Uterus (tissue), 4 donors: Measurements from ENCODE around the gene TMEM61. TPM values are rescaled to one million over a fixed set of nuclear protein-coding genes. Genes with fewer than 3 reads are reported as not detected.

Experiments used
- DNase-seq, 2 donors: peaks; one replicate each; pipeline ENCODE4 v3.0.0-alpha.2; 2019 to 2020
- H3K27ac ChIP-seq, 2 donors: fragments of 200-600 bp; sonication (generic); 1 replicate in 1 of 2; 2 replicates in 1 of 2; pipeline ENCODE4 v1.5.1; 2016 to 2018
- H3K27me3 ChIP-seq, 2 donors: fragments of 200-600 bp; sonication (generic); one replicate each; pipeline ENCODE4 v1.5.1; 2018 to 2019; ENCODE audit warnings: control low read depth in 1 of 2
- H3K36me3 ChIP-seq, 2 donors: fragments of 200-600 bp; sonication (generic); one replicate each; pipeline ENCODE4 v1.5.1; 2019; ENCODE audit warnings: control low read depth in 1 of 2
- H3K4me1 ChIP-seq, 2 donors: fragments of 200-600 bp; sonication (generic); one replicate each; pipeline ENCODE4 v1.5.1; 2018 to 2019; ENCODE audit warnings: control low read depth in 1 of 2
- H3K4me3 ChIP-seq, 2 donors: fragments of 200-600 bp; sonication (generic); 1 replicate in 1 of 2; 2 replicates in 1 of 2; pipeline ENCODE4 v1.5.1; 2018 to 2019; ENCODE audit warnings: mild to moderate bottlenecking in 1 of 2
- H3K9me3 ChIP-seq, 2 donors: fragments of 200-600 bp; sonication (generic); one replicate each; pipeline ENCODE4 v1.5.1; 2019; ENCODE audit warnings: control low read depth in 1 of 2
- CTCF ChIP-seq, 4 experiments: fragments of 200-600 bp in 2 of 4; fragments of 450-650 bp in 2 of 4; sonication (generic) in 2 of 4; IDR thresholded peaks; one replicate each; pipeline ENCODE4 v1.5.1; 2016 to 2019; ENCODE audit warnings: antibody characterized with exemption in 4 of 4, mild to moderate bottlenecking in 2 of 4, moderate library complexity in 1 of 4
- POLR2A ChIP-seq, 2 donors: fragments of 450-650 bp; IDR thresholded peaks; one replicate each; pipeline ENCODE4 v1.6.1; 2016; ENCODE audit warnings: antibody characterized with exemption in 2 of 2, mild to moderate bottlenecking in 1 of 2, moderate library complexity in 1 of 2
- intact Hi-C: fragments of 100-400 bp; cut with DNase I; formaldehyde crosslinking; loops from one replicate; pipeline ENCODE4 v1.15.1; 2023; ENCODE audit warnings: low total_unique reads
- total RNA-seq, 4 donors: library from RNA; depleted of rRNA in 3 of 4; stranded (reverse); fragments of >200 nt in 3 of 4; gene quantifications; one replicate each; pipeline versions ENCODE4 v1.1.0 to v1.2.4, GENCODE V29; 2014 to 2023
- donor health status: DM: yes; HTN: yes; CAD: no.

Gene TMEM61
- total RNA-seq, 4 donors from 2014 or later: 0.35 TPM; not detected in 3

GRCh38 chr1:55033265-55033614 is 52.8 kb downstream of the TMEM61 start:
- Histone ChIP-seq H3K36me3 (no peaks in the 10 kb centered on the region), H3K4me1 (no peaks in the 10 kb centered on the region), H3K4me3 (no peak overlapping the region), H3K27ac (no peak overlapping the region), H3K9me3 (no peaks in the 10 kb centered on the region), H3K27me3 (peaks cover 0 to 13% of the 10 kb centered on the region in 2 donors)
- intact Hi-C loops: no loop called here
- no peak for DNase-seq
- TF ChIP-seq POLR2A (IDR thresholded peaks at IDR 0.05) (no peak), CTCF (IDR thresholded peaks at IDR 0.05) (no peak)

GRCh38 chr1:55034476-55035133 is 54.2 kb downstream of the TMEM61 start:
- no peak for DNase-seq
- TF ChIP-seq POLR2A (IDR thresholded peaks at IDR 0.05) (no peak), CTCF (IDR thresholded peaks at IDR 0.05) (no peak)

GRCh38 chr1:55035904-55036303 is 55.5 kb downstream of the TMEM61 start:
- Histone ChIP-seq H3K4me3 (no peak overlapping the region), H3K9me3 (no peaks in the 10 kb centered on the region), H3K4me1 (peaks cover 0 to 9% of the 10 kb centered on the region in 2 donors), H3K27me3 (peaks cover 0 to 20% of the 10 kb centered on the region in 2 donors), H3K36me3 (no peaks in the 10 kb centered on the region), H3K27ac (no peak overlapping the region)
- intact Hi-C loops: no loop called here
- DNase-seq: no peak
- TF ChIP-seq POLR2A (IDR thresholded peaks at IDR 0.05) (no peak), CTCF (IDR thresholded peaks at IDR 0.05) (no peak)

More at GRCh38 chr1:55034476-55035133, 54.2 kb downstream of the TMEM61 start:
- Histone ChIP-seq H3K9me3 (no peaks in the 10 kb centered on the region), H3K4me3 (no peak overlapping the region), H3K4me1 (peaks cover 0 to 4% of the 10 kb centered on the region in 2 donors), H3K27me3 (peaks cover 0 to 13% of the 10 kb centered on the region in 2 donors), H3K36me3 (no peaks in the 10 kb centered on the region), H3K27ac (no peak overlapping the region)
- intact Hi-C loops: no loop called here

GRCh38 chr1:55037733-55038551 is 57.5 kb downstream of the TMEM61 start:
- Histone ChIP-seq H3K27ac (no peak overlapping the region), H3K9me3 (no peaks in the 10 kb centered on the region), H3K36me3 (no peaks in the 10 kb centered on the region), H3K4me1 (peaks cover 0 to 9% of the 10 kb centered on the region in 2 donors), H3K4me3 (no peak overlapping the region), H3K27me3 (peaks cover 0 to 20% of the 10 kb centered on the region in 2 donors)
- TF ChIP-seq CTCF (IDR thresholded peaks at IDR 0.05): no peak
- intact Hi-C loops: no loop called here
- DNase-seq: no peak

- no peaks in the 10 kb centered on the region for H3K9me3 ChIP-seq
- H3K27ac ChIP-seq: no peak overlapping the region
- H3K4me1 ChIP-seq: peaks cover 0 to 9% of the 10 kb centered on the region in 2 donors
- intact Hi-C loops: no loop called here
- peaks cover 0 to 20% of the 10 kb centered on the region in 2 donors for H3K27me3 ChIP-seq
- H3K36me3 ChIP-seq: no peaks in the 10 kb centered on the region
- H3K4me3 ChIP-seq: no peak overlapping the region
- DNase-seq: no peak
- TF ChIP-seq POLR2A (IDR thresholded peaks at IDR 0.05) (no peak), CTCF (IDR thresholded peaks at IDR 0.05) (no peak)
Measured at GRCh38 chr1:55038552-55038838, 58.1 kb downstream of the TMEM61 start.
